ENCODE results near the gene SAE1.

Gene SAE1

GRCh38 chr19:47158367-47158791, 27.7 kb downstream of the SAE1 start:
- no peak for DNase-seq

DNA sequence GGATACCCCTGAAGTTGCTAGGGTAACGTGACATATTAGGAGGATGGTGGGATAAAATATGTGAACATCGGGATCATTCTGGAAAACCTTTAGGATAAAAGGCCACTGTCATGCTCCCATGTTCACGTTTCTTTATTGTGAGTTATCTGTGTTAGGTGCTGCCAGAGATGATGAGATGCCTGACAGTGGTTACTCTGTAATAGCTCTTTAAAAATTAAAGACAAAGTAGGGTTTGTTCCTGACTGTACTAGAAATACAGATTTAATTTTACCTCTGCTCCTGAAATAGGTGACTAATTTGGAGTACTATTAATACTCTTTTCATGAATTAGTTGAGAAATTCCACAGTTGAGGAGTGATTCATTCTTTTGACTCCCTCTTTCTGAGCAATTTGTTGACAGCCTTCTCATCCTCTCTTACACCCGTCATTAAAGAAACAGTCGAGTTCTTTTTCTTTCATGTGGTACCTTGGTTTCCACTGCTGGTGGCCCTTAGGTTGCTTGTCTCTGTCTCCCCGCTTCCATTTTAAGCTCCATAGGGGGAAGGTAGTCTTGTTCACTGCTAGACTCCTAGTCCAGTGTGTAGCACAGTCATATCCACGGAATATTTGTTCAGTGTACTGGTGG, 28.4 kb downstream of the SAE1 start:
- DNase-seq, result no peak

GRCh38 chr19:47161876-47162489, 31.3 kb downstream of the SAE1 start:
- DNase-seq, result no peak

- no peak for DNase-seq
Observed at GRCh38 chr19:47168065-47168464, 37.4 kb downstream of the SAE1 start.

DNA sequence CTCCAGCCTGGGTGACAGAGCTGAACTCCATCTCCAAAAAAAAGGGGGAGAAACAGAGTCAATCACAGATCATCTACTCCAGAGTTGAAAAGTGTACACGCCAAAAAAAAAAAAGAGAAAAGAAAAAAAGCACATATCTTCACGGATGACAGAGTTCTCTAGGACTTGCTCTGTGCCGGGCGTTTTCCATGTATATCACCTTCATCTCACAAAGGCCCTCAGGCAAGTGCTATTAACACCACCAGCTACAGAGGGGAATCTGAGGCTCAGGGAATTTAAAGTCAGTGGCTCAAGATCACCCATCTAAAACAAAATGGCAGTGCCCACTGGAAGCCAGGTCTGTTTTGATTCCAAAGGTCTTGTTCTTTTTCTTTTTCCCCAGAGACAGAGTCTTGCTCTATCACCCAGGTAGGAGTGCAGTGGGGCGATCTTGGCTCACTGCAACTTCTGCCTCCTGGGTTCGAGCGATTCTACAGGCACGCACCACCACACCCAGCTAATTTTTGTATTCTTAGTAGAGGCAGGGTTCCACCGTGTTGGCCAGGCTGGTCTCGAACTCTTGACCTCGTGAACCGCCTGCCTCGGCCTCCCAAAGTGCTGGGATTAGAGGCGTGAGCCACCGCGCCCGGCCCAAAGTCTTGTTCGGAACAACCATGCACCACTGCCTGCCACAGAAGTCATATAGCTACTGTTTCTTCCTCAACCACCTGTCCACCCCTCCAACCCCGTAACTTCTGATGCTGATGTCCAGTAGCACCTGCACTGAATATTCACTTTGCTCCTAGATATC, 42.2 kb downstream of the SAE1 start:
- DNase-seq, result no peak

DNA sequence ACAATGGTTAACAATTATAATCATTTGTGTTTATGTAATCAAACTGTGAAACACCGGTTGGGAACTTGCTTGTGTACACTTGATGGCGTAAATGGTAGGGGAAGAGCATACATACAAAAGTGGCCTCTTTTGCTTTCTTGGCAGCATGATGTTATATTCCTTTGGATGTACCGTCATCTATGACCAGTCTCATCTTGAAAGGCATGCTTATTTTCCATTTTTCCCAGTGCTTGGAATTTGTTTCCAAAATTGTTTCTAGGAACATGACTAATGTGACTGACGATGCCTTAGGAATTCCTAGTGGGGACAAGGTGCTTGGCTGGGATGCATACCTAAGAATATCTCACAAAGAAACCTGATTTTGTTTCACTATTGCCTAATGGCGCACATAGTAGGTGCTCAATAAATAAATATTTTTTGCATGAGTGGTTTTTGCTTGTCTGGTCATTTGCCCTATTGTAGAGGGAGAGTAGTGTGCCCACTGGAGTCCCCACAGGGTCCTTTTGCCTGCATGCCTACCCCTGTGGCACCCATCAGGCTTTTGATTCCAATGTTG, 45.5 kb downstream of the SAE1 start:
- no peak for DNase-seq

- DNase-seq, result no peak
Observed at GRCh38 chr19:47176627-47177090, 46.0 kb downstream of the SAE1 start.

- no peak for DNase-seq
Observed at GRCh38 chr19:47179653-47180310, 49.1 kb downstream of the SAE1 start.

DNA sequence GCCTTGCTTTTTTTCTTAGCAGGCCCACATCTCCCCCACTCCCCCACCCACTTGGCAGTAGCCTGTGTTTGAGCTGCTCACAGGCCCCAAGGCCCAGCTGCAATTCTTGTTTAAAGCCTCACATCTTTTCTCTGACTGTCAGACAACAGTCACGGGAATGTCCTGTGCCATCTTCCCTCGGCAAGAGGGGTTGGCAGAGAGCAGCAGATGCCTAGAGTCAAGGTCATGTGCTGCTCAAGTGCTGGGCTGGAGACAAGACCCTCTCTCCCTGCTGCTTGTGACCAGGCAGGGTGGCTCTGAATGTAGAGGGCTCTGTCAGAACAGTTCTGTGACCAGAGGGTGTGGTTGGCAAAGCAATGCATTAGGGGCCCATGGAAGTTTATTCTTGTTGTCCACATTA, 53.0 kb downstream of the SAE1 start:
- DNase-seq, result peak in 10 of 51 donors; percentile 2 to 25 (median 6)

- no peak for DNase-seq
Observed at GRCh38 chr19:47186446-47187334, 56.1 kb downstream of the SAE1 start.

DNA sequence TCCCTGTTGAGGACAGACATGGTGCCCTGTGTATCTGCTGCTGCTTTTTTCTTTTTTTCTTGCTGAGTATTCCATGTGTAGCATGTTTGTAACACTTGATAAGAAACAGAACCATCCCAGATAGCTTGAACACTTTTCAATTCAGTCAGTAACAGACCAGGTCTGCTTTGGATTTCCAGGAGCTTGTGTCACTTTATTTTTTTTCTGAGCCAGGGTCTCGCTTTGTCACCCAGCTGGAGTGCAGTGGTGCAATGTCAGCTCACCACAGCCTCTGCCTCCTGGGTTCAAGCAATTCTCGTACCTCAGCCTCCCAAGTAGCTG, 56.7 kb downstream of the SAE1 start:
- no peak for DNase-seq

GRCh38 chr19:47187797-47188196, 57.2 kb downstream of the SAE1 start:
- DNase-seq, result no peak

DNA sequence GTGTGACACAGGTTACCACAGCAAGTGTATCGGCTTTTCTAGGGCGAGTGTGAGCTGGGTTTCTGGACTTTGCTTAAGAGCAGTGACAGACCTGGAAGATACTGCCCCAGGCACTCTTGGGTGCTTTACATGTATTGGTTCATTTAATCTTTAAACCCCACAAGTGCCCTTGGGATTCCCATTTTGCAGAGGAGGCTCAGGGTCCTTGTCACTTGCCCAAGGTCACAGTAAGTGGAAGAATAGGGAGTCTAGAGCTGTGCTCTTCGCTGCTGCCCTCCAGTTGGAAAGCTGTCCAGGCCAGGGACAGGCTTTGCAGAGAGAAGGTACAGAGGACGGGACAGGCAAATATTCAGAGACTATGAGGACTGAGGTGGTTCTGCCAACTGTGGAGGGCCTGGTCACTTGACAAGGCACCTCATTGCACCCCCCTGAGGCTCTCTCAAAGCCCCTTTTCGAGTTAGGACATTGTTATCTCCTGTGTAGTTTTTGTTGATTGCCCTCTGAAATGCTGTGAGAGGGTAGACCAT, 57.9 kb downstream of the SAE1 start:
- DNase-seq, result no peak

- peak in 35 of 51 donors; percentile 7 to 72 (median 40) for DNase-seq
Observed at GRCh38 chr19:47190167-47190727, 59.6 kb downstream of the SAE1 start.

GRCh38 chr19:47195434-47195833, 64.8 kb downstream of the SAE1 start:
- DNase-seq, result no peak

- DNase-seq, result no peak
Observed at GRCh38 chr19:47197141-47197540, 66.5 kb downstream of the SAE1 start.

GRCh38 chr19:47200530-47200929, 69.9 kb downstream of the SAE1 start:
- DNase-seq, result no peak

- no peak for DNase-seq
Observed at GRCh38 chr19:47203254-47203653, 72.6 kb downstream of the SAE1 start.

DNA sequence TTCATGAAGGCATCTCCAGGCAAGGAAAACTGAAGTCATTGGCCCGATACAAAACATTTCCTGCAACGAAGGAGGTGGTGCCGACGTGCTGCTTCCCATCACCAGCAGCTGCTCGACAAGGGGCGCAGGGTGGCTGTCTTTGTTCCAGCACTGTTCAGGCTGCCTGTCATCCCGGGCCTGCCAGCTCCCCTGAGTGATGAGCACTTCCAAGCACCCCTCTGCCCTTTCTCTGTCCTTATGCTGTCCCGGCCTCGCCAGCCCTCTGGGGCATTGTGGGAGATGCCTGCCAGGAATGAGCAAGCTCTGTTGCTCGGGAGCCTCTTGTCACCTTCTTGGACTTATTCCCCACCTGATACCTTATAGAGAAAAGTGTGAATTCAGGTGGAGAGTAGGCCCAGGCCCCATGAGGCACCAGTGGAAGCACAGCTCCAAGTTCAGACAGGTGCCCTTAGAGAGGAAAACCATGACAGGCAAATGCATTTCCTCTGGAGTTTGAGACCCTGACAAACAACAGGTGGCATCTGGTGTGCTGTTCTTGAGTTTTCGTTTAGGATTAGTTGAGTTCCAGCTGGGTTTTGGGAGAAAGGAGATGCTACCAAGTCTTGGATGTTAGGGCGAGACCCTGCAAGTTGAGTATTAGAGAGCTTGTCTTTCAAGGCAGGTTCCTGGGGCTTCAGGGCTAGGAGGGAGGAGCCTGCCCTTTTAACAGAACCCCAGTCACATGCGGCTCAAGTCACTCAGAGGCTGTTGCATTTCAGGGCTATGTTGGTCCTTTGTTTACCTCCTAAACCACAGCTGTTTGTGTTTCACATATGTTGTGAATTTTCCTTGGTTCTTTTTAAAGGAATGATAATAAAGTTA, 78.9 kb downstream of the SAE1 start:
- no peak for DNase-seq

All from hypothalamus (tissue), 51 donors.